Activated CD4-positive, alpha-beta T cell treated with anti-CD3 and anti-CD28 coated beads for 4 hours (primary cell): Measurements from ENCODE around the gene SCAMP5.

Experiments
- DNase-seq, 2 donors: peaks; one replicate each; pipeline ENCODE4 v3.0.0-alpha.2; 2020

SCAMP5 gene

DNA sequence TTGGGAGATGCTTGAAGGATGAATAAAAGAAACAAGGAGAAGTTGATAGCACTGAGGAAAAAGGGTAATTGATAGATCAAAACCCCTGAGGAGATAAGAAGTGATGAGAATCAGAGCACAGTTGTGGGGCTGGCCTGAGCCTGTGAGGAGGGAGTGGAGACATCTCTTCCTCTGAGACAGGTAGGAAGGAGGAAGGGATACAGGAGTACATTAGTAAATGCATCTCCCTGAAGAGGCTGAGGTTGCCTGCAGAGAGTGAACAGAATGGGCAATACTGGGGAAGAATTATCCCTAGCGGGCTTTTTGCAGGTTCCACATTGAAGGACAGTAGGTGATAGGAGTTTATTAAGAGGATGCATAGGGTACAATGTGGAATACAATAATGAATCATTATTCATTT, 17.3 kb upstream of the SCAMP5 start:
- DNase-seq, result no peak

DNA sequence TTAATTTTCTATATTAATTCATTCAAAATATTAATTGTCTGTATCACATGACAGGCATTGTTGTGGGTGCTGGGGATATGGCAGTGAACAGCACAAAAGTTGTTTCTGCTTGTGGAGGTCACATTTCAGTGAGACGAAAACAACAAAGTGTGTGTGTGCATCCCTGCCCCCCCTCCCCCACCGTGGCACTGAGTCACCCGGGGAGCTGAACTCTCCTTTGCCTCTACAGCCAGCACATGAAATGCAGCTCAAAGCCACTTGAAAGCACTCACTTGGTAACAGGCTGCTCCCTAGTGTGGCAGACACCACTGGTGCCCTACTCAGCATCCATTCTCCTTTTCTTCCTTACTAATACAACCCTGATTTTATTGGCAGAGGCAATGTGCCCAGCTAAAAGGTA, 16.9 kb upstream of the SCAMP5 start:
- peak; percentile 35 to 42 for DNase-seq

DNA sequence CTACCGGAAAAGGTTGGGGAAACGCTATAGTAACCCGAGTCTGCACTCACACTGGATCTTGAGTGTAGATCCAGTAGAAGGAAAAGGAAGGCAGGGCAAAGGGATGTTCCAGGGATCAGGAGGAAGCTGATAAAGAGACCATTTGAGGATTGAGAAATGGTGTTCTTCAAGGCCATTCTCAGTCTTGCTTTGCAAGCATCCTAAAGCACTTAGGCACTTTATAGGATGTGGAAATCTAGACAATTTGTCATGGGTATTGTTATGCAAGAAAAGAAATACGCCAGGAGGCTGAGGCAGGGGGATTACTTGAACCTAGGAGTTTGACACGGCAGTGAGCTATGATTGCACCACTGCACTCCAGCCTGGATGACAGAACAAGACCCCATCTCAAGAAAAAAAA, 13.2 kb upstream of the SCAMP5 start:
- DNase-seq, result no peak

DNA sequence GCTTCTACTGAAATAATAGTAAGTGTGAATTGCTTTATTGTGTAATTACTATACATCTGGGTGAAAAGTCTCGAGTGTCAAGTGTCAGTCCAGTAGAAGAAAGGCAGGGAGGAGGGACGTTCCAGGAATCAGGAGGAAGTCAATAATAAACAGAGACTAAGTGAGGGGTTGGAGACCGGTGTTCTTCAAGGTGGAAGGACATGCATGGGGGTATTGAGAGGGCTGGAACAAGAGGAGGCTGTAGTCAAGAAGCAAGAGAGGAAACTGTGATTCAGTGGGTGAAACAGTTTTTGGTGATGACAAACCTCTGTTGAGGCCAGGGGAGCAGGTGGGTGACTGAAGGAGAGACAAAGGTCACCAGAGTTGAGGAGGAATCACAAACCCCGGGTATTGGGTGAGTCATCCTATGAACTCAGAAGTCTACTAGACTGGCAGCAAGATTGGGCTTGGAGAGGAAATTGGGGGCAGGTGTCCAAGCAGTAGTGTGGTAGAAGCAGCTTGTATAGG, 11.6 kb upstream of the SCAMP5 start:
- peak; percentile 27 to 37 for DNase-seq

DNA sequence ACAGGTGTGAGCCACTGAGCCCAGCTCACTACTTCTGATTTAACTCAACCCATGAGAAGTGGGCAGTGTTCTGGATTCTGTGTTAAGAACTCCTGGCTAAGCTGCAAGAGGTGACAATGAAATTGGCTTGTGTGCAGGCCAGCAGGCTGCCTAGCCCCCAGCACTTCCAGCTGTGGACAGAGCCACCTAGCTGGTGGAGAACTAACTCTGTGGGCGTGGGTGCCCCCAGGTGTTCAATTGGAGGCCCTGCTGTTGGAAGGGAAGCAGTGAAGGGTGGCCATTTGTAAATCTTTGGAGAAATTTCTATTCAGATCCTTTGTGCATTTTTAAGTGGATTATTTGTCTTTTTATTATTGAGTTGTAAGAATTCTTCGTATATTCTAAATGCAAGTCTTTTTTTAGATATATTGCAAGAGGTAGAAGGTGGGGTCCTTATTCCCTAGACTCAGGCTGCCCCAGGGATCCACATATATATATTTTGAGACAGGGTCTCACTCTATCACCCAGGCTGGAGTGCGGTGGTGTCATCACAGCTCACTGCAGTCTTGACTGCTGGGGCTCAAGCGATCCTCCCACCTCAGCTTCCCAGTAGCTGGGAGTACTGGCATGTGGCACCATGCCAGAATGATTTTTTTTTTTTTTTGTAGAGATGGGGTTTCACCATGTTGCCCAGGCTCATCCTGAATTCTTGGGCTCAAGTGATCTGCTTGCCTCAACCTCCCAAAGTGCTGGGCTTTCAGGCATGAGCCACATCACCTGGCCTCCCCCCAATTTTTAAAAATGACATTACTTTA, 7.2 kb upstream of the SCAMP5 start:
- peak in 1 of 2 donors; percentile 14 for DNase-seq

- no peak for DNase-seq
Measured at GRCh38 chr15:74989527-74989926, 5.8 kb upstream of the SCAMP5 start.

DNA sequence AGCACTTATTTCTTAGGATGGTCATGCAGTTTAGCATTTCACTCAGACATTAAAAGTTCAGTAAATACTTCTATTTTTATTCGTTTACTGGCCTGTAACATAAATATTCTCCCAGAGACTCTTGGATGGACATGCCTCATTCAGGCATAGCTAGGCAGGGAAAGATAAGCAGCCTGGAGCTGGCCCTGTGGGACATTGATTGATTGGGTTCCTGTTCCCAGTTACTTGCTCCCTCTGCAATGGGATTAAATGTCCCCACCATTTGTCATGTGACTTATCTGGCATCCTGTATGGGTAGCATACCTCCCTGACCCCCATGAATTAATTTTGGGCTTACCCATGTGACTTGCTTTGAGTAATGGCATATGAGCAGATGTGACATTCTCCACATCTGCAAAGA, 2.7 kb upstream of the SCAMP5 start:
- no peak for DNase-seq

GRCh38 chr15:74994236-74994635, 1.1 kb upstream of the SCAMP5 start:
- no peak for DNase-seq

GRCh38 chr15:74994685-74995084, 678 bp upstream of the SCAMP5 start:
- DNase-seq, result no peak

DNA sequence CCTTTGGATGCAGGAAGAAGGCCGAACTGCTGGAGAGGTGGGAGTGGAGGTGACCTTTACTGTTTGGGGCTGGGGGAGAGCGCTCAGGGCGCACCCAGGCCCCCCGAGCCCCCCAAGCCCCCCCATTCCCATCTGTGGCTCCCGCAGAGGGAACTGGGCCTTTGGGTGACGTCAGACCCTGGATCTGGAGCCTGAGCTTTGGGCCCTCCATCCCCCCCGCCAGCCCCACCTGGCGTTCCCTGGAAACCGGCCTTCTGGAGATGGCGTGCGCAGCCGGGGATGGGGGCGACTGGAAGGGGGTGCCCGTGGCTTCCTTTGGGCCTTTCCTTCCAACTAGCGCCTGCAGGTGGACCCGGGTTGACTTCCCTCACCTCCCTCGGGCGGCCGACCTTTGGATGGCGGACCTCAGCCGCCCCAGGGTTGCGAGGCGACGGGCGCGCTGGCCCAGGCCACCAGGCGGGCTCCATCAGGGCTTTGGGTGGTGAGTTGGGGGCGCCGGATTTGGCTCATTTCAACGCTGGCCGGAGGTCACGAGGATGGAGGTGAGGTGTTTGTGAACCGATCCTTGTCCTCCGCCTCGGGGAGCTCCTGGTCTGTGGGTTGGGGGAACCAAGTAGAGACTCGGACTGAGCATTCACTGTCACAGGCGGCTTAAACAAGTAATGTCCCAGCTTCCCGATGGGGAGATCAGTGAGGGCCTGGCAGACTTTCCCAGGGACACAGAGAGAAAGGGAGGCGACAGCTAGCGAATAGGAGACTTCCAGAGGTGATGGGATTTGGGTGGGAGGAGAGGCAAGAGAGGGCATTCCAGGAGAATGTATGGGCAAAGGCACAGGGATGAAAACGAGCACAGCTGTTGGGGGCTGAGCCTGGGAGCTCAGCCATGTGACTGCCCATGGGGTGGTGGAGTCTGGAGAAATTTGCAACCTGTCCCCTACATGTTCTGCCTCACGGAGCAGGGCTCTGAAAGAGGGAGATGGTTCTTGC, 709 bp downstream of the SCAMP5 start:
- no peak for DNase-seq

- no peak for DNase-seq
Measured at GRCh38 chr15:74997141-74997540, 1.8 kb downstream of the SCAMP5 start.

GRCh38 chr15:74997543-74997942, 2.2 kb downstream of the SCAMP5 start:
- no peak for DNase-seq

DNA sequence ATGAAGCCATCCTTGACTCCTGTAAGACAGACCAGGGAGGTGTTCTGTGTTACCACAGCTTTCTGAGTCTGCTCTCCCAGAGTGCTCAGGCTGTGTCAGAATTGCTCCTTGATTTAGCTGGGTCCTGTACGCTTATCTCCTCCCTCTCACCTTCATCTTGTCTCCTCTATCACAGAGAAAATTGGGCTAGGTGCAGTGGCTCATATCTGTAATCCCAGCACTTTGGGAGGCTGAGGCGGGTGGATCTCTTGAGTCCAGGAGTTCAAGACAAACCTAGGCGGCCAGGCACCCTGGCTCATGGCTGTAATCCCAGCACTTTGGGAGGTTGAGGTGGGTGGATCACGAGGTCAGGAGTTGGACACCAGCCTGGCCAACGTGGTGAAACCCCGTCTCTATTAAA, 5.9 kb downstream of the SCAMP5 start:
- no peak for DNase-seq

DNA sequence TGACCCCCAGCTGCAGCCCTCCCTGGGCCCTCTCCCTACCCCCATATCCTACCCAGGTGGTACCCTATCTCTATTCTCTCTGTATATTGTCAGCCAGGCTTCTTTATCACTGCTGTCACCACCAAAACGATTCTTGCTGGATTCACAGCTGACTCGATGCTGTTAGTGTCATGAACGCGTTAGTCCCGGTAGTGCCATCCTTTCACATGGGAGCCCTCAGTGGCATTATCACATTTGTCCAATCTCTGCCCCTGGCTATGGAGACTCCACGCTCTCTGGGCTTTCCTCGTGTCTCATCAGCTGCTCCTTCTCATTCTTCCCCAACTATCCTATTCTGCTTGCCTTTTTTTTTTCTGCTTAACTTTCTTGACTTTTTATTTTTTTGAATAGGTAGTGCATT, 7.0 kb downstream of the SCAMP5 start:
- no peak for DNase-seq

DNA sequence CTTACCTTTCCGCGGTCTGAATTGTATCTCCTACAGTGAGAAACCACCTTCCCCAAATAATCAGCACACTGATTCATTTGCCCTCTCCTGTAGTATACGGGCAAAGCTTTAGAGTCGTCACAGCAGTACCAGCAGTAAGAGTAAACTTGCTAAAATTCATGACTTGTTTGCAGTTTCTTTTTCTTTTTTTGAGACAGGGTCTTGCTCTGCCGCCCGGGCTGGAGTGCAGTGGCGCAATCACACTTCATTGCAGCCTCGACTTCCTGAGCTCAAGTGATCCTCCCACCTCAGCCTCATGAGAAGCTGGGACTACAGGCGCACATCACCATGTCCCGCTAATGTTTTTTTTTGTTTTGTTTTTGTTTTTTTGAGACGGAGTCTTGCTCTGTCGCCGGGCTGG, 11.9 kb downstream of the SCAMP5 start:
- DNase-seq, result no peak

DNA sequence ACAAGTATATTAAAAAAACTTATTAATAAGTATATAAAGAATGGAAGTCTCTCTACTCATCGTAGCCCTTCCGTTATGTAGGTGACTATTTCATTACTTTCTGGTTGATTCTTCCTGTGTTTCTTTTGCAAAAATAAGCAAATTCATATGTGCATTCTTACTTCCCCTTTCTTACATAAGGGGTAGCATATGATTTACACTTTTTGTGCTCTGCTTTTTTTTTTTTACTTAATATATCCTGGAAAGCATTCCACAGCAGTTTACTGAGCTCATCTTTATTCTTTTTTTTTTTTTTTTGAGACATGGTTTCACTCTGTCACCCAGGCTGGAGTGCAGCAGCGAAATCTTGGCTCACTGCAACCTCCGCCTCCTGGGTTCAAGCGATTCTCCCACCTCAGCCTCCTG, 12.9 kb downstream of the SCAMP5 start:
- DNase-seq, result no peak

DNA sequence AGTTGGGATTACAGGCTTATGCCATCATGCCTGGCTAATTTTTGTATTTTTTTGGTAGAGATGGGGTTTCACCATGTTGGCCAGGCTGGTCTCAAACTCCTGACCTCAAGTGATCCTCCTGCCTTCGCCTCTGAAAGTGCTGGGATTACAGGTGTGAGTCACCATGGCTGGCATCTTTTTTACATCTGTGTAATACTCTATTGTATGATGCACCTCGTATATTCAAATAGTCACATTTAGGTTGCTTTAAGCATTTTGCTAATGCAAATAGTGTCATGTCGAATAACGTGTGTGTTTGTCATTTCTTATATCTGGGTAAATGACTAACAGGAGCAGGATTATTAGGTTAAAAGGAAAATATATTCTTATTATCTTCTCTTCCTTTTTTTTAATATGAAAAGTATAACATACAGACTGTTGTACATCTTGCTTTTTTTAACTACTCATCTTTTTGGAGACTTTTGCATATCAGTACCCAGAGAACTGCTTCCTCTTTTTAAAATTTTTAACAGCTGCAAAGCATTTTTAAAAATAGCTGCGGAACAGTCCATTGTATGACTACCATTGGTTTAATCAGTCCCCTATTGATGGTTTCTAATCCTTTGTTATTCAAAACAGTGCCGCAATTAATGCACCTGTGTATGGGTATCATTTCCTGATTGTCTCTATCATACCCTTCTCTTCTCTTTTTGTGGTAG, 13.4 kb downstream of the SCAMP5 start:
- no peak for DNase-seq

- no peak for DNase-seq
Measured at GRCh38 chr15:75016431-75016830, 21.1 kb downstream of the SCAMP5 start.

DNA sequence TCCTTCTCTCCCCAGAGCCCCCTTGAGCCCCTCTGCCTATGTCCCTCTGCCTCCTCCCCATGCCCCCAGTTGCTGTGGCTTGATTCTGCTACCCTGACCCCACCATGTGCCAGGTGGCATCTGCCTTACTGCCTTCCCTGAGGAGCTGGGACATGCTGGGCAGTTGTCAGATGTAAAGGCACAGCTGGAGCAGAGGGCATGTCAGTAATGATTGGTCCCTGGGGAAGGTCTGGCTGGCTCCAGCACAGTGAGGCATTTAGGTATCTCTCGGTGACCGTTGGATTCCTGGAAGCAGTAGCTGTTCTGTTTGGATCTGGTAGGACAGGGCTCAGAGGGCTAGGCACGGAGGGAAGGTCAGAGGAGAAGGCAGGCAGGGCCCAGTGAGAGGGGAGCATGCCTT, 24.6 kb downstream of the SCAMP5 start:
- DNase-seq, result no peak

- DNase-seq, result no peak
Measured at GRCh38 chr15:75021341-75021740, 26.0 kb downstream of the SCAMP5 start.

- DNase-seq, result no peak
Measured at GRCh38 chr15:75022783-75023180, 27.4 kb downstream of the SCAMP5 start.

GRCh38 chr15:75023181-75023871, 28.0 kb downstream of the SCAMP5 start, which contains the start of gene PPCDC:
Gene PPCDC (plus strand): TSS chr15:75023590. CDS start chr15:75028319, 4,729 bp downstream.
- DNase-seq, result peak; percentile 91 to 93
